T1000 (cell line): ENCODE data around the gene KLK10.

Source experiments
- DNase-seq: peaks from one replicate; lab custom pipeline; 2025; ENCODE audit warnings: mixed read lengths; lab: John Stamatoyannopoulos, UW

KLK10 gene

GRCh38 chr19:51019544-51019925 is at the start of gene KLK10:
Gene KLK10 (minus strand): TSS chr19:51019709. CDS start chr19:51019130, 579 bp downstream.
- DNase-seq = no peak

GRCh38 chr19:51066393-51067186 is 47.1 kb upstream of the KLK10 start:
- no peak for DNase-seq

- no peak for DNase-seq
Measured at GRCh38 chr19:51065221-51065960, 45.9 kb upstream of the KLK10 start.

- DNase-seq = no peak
Measured at GRCh38 chr19:51064534-51065220, 45.2 kb upstream of the KLK10 start, which contains the start of gene KLK13. Gene KLK13 (minus strand): TSS chr19:51065092. CDS start chr19:51065067, 25 bp downstream.

- DNase-seq = no peak
Measured at GRCh38 chr19:51063664-51064063, 44.2 kb upstream of the KLK10 start.

GRCh38 chr19:51060973-51061372 is 41.5 kb upstream of the KLK10 start:
- DNase-seq = no peak

- no peak for DNase-seq
Measured at GRCh38 chr19:51060336-51060735, 40.8 kb upstream of the KLK10 start.

- no peak for DNase-seq
Measured at GRCh38 chr19:51059715-51060114, 40.2 kb upstream of the KLK10 start.

- no peak for DNase-seq
Measured at GRCh38 chr19:51055866-51056265, 36.4 kb upstream of the KLK10 start.

GRCh38 chr19:51047031-51047335 is 27.5 kb upstream of the KLK10 start:
- no peak for DNase-seq

- DNase-seq = no peak
Measured at GRCh38 chr19:51044327-51044726, 24.8 kb upstream of the KLK10 start.

- no peak for DNase-seq
Measured at GRCh38 chr19:51043497-51043896, 24.0 kb upstream of the KLK10 start.

GRCh38 chr19:51040151-51040550 is 20.6 kb upstream of the KLK10 start:
- DNase-seq = no peak

GRCh38 chr19:51036519-51036918 is 17.0 kb upstream of the KLK10 start:
- DNase-seq = no peak

GRCh38 chr19:51034704-51035103 is 15.2 kb upstream of the KLK10 start, which contains the start of gene KLK12:
Gene KLK12 (minus strand): TSS chr19:51035002. CDS start chr19:51034621, 381 bp downstream.
- DNase-seq = no peak

GRCh38 chr19:51031880-51032225 is 12.3 kb upstream of the KLK10 start:
- no peak for DNase-seq

GRCh38 chr19:51031220-51031879 is 11.8 kb upstream of the KLK10 start:
- no peak for DNase-seq

- no peak for DNase-seq
Measured at GRCh38 chr19:51030631-51031030, 11.1 kb upstream of the KLK10 start.

GRCh38 chr19:51029718-51030117 is 10.2 kb upstream of the KLK10 start:
- DNase-seq = no peak

GRCh38 chr19:51027873-51028272 is 8.4 kb upstream of the KLK10 start:
- DNase-seq = no peak

- no peak for DNase-seq
Measured at GRCh38 chr19:51027126-51027806, 7.8 kb upstream of the KLK10 start.

- DNase-seq = no peak
Measured at GRCh38 chr19:51026554-51026831, 7.0 kb upstream of the KLK10 start, which contains the start of gene KLK11. Gene KLK11 (minus strand): TSS chr19:51026616. CDS start chr19:51025631, 985 bp downstream.
